Eye (tissue), 1 donor: ENCODE data around the gene TMPRSS12.
A peak's percentile ranks its signal among the peaks of the same experiment; 100 is the strongest.
"Not testable (repeated sequence)": the region's sequence is repeated elsewhere in the genome, so short reads cannot be mapped to it uniquely, and the experiment has no call there.

ENCODE experiments used
- DNase-seq: peaks from one replicate; pipeline ENCODE4 v3.0.0-alpha.2; 2015

The TMPRSS12 gene

DNA sequence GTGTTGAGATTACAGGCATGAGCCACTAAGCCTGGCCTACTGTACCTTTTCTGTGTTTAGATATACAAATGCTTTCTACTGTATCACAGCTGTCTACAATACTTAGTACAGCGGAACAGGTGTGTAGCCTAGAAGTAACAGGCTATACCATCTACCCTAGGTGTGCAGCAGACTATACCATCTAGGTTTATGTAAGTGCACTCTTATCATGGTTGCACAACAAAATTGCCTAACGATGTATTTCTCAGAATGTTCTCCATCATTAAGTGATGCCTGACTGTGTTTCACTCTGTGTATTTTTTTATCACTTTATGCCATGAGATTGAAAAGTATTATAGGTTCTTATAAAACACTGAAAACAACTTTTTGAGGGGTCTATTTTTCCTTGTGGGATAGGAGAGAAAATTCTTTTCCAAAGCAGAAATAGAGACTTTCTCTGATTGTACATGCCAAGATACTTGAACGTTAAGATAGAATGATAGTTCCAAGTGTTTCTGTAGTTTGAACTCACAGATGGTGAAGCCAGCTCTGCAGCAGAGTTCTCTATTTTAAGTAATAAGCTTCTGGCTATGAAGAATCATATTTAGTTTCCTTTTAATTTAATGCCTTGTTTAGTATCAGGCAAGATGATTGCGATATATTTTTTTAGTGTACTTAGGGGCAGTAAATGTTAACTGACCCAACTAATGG is 17.0 kb downstream of the TMPRSS12 start:
- no peak for DNase-seq

DNA sequence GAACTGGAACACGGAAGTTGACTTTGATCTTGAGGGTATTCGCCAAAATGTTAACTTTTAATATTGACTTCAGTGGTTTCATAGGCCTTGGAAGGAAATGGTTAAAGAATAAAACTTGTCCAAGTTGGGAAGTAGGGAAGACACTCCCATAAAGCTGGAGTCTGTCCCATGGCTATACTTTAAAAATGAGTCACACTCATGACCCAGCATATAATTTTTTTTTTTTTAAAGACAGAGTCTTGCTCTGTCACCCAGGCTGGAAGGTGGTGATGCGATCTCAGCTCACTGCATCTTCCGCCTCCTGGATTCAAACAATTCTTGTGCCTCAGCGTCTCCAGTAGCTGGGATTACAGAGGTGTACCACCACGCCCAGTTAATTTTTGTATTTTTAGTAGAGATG is 19.6 kb downstream of the TMPRSS12 start:
- no peak for DNase-seq

DNA sequence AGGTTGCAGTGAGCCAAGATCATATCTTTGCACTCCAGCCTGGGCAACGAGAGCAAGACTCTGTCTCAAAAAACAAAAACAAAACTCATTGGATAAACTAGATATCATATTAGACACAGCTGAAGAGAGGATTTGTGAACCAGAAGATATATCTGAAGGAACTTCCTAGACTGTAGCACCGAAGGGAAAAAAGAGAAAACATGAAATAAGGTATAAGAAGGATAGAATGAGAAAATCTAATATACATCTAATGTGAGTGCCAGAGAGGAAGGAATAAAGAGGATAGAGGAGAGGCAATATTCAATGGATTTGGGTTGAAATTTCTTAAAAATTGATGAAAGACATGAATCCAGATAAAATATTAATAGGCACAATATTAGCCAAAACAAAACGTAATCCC is 22.5 kb downstream of the TMPRSS12 start:
- DNase-seq, result no peak

DNA sequence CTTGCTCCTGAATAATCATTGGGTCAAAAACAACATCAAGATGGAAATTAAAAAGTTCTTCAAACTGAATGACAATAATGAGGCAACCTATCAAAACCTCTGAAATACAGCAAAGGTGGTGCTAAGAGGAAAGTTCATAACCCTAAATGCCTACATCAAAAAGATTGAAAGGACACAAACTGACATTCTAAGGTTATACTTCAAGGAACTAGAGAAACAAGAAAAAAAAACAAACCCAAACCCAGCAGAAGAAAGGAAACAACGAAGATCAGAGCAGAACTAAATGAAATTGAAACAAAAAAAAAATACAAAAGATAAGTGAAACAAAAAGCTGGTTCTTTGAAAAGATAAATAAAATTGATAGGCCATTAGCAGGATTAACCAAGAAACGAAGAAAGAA is 26.2 kb downstream of the TMPRSS12 start:
- DNase-seq, result not testable (repeated sequence)

DNA sequence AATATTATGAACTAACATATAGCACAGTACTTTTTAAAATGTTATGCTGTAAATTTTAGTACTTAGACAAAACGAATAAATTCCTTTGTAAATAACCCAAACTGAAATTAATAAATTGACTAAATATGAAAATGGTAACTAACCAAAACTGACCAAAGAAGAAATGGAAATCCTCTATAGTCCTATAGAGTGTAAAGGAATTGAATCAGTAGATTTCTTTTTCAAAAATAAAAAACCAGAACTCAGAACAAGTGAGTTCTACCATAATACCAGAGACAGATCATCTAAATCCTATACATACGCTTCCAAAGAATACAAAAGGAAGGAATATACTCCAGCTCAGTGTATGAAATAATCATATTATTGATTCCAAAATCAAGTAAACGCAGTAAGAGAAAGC is 39.8 kb downstream of the TMPRSS12 start:
- DNase-seq, result peak; percentile 41

DNA sequence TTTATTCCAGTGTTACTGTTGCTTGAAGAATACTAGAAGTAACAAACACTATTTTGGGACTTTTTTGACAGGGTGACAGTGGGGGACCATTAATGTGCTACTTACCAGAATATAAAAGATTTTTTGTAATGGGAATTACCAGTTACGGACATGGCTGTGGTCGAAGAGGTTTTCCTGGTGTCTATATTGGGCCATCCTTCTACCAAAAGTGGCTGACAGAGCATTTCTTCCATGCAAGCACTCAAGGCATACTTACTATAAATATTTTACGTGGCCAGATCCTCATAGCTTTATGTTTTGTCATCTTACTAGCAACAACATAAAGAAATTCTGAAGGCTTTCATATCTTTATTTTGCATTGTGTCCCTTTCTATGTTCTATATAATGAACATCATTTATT is 44.5 kb downstream of the TMPRSS12 start:
- DNase-seq, result no peak

DNA sequence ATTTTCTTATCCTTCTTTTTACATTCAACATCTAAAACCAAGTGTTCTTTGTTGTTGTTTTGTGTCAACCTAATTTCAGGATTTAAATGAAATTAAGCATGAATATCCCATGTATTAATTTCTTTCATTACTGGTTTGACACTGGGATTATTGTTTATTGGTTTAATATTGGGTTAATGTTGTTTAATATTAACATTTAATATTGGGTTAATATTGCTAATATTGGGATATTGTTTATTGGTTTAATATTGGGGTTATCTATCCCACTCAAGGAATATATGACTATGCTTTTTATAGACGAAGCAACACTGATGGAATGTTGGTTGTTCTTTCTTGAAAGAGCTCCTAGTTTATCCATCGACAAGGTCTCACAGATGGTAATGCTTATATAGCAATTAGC is 45.9 kb downstream of the TMPRSS12 start:
- no peak for DNase-seq

DNA sequence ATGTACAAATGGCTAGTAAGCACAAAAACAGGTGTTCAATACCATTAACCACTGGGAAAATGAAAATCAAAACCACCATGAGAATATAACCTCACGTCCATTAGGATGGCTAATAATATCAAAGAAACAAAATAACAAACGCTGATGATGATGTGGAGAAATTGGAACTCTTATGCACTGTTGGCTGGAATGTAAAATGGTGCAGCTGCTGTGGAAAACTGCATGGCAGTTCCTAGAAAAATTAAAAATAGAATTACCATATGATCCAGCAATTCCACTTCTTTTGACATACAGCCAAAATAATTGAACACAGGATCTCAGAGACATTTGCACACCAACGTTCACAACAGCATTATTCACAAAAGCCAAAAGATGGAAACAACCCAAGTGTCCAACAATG is 51.5 kb downstream of the TMPRSS12 start:
- no peak for DNase-seq

DNA sequence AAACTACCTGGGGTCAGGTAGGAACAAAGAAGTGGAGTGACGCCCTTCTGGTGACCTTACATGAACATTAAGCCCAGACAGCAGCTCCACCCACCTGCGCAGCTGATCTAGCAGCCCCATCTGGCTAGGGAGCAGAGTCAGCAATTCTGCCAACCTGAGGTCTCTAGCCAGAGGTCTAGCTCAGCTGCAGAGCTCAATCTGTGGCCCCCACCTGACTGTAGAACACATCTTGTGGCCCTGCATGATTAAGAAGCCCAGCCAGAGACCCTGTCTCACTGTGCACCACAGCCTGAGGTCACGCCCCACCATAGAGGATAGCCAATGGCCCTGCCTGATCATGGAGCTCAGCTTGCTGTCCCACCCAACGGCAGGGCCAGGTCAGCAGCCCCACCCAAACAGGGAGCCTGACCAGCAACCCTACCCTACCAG is 59.0 kb downstream of the TMPRSS12 start:
- no peak for DNase-seq

DNA sequence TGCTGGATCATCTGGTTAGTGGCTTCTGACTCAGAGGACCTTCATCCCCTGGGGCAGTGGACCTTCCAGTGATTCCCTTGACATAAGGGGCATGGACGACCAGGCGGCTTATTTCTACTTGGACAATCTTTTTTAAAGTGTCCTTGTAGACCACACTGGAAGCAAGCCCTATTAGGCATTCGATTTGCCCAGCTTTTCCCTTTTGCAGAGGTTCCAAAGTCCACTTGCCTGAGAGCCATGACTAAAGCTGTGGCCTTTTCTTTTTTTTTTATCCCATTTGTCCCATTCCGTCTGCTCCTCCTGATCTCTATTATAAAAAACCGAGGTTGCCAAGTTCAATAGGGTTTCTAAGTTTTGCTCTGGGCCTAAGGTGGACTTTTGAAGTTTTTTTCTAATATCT is 65.8 kb downstream of the TMPRSS12 start:
- not testable (repeated sequence) for DNase-seq

DNA sequence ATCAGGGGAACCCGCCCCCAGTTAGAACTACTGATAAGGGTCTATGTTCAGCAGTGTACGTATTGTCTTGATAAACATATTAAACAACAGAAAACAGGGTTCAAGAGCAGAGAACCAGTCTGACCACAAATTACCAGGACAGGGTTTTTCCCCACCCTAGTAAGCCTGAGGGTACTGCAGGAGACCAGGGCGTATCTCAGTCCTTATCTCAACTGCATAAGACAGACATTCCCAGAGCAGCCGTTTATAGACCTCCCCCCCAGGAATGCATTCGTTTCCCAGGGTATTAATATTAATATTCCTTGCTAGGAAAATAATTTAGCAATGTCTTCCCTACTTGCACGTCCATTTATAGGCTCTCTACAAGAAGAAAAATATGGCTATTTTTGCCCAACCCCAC is 69.6 kb downstream of the TMPRSS12 start:
- not testable (repeated sequence) for DNase-seq

DNA sequence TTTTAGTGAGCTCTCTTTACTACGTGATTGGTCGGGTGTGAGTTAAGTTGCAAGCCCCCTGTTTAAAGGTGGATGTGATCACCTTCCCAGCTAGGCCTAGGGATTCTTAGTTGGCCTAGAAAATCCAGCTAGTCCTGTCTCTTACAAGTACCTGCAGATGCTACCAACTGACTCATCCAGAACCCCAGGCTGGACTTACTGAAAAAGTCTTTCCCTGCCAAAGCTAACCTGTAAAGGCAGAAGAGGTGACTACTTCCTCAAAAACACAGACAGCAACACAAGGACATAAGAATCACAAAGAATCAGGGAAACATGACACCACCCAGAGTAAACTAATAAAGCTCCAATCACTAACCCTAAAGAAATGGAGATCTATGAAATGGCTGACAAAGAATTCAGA is 70.5 kb downstream of the TMPRSS12 start:
- no peak for DNase-seq

DNA sequence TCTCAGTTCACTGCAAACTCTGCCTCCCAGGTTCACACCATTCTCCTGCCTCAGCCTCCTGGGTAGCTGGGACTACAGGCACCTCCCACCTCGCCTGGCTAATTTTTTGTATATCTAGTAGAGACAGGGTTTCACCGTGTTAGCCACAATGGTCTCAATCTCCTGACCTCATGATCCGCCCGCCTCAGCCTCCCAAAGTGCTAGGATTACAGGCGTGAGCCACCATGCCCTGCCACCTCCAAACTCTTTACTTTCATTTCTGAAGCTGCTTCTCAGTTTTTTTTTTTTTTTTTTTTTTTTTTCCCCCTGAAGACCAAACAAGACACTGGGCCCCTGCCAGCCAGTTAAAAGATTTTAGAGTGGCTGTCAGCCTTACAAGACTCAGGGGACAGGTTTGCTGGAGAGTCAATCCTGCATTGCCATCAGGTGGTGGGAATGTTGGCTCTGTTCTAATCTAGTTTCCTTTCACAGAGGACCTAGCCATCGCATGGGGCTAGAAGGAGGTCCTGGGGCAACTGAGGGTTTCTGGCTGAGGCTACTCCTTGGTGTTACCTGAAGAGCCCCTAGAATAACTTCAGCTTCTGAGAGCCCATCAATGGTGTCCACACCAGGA is 72.3 kb downstream of the TMPRSS12 start:
- DNase-seq, result no peak

DNA sequence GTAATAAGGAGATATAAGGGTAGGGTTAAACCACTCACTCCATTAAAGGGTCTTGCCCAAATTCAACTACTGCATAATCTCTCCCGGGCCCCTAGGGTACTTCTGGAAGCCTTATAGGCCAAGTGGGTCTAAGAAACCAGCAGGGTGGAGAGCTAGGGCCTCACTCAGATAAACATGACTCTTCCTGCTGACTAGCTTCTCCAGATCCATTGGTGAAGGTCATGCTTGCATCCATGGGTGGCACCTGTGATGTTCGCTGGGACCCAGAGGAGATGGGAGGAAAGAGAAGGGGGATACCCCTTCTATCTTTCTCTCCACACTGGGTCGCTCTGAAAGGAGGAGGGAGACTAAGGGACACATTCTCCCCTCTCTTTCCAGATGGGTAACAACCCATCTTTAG is 73.6 kb downstream of the TMPRSS12 start:
- no peak for DNase-seq

DNA sequence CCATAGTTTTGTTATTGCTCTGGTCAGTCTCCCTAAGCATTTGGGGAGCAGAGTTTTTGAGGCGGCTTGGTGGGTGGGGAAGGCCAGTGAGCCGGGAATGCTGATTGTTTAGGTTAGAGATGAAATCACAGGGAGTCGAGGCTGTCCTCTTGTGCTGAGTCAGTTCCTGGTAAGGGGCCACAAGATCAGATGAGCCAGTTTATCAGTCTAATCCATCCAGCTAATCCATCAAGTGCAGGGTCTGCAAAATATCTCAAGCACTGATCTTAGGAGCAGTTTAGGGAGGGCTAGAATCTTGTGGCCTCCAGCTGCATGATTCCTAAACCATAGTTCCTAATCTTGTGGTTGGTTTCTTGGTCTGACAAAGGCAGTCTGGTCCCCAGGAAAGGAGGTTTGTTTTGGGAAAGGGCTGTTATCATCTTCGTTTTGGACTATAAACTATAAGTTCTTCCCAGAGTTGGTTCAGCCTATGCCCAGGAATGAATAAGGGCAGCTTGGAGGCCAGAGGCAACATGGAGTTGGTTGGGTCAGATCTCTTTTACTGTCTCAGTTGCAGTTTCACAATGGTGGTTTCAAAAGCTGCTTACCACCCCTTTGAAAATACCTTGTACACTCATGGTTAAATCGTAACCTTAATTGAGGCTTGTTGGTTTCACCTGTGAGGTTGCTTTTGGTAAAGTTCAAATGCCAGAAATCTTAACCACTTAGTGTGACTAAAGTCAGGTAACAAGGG is 76.0 kb downstream of the TMPRSS12 start:
- DNase-seq, result no peak

DNA sequence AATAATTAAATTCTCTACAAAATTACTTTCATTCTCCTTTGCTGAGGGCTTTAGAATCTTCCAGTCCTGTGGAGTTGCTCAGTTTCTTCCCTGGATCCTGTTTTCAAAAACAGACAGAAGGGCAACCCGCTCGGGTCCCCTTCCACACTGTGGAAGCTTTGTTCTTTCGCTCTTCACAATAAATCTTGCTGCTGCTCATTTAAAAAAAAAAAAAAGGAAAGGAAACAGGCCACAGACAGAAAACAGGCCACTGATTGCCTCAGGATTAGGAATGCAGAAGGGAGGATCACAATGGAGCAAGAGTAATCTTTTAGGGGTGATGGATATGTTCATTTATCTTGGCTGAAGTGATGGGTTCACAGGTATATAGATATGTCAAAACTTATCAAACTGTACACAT is 80.1 kb downstream of the TMPRSS12 start:
- DNase-seq, result peak; percentile 30

DNA sequence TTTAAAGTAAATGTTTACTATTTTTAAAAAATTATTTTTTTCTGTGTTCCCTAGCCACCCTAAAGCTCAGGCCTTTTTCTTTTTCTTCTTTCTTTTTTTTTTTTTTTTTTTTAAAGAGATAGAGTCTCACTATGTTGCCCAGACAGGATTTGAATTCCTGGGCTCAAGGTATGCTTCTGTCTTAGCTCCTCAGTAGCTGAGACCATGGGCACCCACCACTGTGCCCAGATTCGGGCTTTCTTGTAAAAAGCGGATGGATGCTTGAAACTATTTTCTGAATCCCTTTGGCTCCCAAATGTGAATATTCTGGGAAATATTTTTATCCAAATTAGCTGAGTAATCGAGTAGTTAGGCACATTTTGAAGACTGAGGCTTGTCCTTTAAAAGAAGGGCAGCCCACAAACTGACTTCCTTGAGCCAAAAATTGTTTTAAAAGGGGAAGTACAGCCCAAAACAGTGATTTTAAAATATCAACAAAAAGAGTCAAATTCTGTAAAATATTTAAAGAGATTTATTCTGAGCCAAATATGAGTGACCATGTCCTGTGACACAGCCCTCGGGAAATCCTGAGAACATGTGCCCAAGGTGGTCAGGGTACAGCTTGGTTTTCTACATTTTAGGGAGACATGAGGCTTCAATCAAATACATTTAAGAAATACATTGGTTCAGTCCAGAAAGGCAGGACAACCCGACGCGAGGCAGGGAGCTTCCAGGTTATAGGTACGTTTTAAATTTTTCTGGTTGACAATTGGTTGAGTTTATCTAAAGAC is 80.8 kb downstream of the TMPRSS12 start:
- no peak for DNase-seq

DNA sequence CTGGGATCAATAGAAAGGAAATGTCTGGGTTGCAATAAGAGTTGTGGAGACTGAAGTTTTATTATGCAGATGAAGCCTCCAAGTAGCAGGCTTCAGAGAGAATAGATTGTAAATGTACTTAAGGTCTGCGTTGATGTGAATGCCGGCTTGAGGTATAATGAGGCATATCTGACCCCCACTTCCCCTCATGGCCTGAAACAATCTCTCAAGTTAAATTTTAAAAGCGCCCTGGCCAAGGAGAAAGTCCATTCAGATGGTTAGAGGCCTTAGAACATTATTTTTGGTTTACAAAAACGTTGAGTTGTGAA is 81.4 kb downstream of the TMPRSS12 start:
- DNase-seq, result no peak

DNA sequence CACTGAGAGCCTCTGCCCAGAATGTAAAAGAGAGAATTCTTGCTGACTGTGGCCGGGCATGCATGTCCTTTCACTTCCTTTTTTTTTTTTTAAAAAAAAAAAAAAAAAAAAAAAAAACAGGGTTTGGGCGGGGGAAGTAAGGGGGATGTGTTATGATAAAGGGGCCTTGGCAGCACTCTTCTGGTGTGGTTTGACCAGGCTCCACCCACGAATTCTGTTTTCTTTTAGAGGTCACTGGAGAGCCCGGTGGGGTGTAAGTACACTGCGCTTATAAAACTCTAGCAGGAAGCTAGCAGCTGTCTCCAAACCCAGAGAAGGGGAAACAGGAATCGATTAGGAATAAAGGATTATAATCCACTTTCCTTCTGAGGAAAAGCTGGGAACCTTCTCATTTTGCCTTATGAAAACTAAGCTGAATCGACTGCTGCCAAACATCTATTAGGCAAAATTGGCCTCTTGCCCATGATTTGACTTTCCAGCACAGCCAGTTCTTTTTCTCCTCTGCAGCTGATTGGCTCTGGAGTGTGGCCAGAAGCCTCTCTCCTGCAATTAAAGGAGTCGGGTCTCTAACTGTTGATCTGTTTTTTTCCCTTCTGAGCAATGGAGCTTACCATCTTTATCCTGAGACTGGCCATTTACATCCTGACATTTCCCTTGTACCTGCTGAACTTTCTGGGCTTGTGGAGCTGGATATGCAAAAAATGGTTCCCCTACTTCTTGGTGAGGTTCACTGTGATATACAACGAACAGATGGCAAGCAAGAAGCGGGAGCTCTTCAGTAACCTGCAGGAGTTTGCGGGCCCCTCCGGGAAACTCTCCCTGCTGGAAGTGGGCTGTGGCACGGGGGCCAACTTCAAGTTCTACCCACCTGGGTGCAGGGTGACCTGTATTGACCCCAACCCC is 82.0 kb downstream of the TMPRSS12 start:
- DNase-seq, result peak; percentile 92

DNA sequence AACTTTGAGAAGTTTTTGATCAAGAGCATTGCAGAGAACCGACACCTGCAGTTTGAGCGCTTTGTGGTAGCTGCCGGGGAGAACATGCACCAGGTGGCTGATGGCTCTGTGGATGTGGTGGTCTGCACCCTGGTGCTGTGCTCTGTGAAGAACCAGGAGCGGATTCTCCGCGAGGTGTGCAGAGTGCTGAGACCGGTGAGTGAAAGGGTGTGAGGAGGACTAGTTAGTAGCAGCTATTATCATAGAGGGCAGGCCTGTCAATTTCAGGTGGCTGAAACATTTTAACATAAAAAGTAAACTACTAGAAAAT is 82.6 kb downstream of the TMPRSS12 start:
- DNase-seq, result peak; percentile 24

DNA sequence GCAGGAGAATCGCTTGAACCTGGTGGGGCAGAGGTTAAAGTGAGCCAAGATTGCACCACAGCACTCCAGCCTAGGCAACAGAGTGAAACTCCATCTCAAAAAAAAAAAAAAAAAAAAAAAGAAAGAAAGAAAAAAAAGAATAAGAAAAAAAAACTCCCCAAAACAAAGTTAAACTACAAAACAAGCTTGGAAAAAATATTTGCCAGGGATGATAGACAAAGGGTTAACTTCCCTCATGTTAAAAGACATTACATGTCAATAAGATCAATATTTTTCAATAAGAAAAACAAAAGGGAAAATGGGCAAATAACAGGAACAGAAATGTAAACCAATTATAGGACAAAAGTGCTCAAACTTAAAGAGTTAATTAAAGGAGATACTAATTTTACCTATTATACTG is 83.2 kb downstream of the TMPRSS12 start:
- DNase-seq, result no peak

DNA sequence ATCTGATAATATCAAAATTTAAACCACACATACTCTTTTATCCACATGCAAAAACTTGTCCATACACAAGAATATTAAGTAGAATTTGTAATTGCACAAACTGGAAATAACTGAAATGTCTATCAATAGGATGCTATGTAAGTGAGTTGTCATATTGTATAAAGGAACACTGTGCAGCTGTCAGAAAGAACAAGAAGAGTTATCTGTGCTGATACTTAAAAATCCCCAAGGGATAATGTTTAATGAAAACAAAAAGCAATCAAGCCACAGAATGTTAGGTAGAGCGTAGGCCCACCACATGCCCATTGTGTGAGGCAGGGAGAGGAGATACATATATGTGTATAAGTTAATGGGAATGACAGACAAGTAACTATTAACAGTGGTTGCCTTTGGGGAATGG is 83.7 kb downstream of the TMPRSS12 start:
- peak; percentile 43 for DNase-seq

DNA sequence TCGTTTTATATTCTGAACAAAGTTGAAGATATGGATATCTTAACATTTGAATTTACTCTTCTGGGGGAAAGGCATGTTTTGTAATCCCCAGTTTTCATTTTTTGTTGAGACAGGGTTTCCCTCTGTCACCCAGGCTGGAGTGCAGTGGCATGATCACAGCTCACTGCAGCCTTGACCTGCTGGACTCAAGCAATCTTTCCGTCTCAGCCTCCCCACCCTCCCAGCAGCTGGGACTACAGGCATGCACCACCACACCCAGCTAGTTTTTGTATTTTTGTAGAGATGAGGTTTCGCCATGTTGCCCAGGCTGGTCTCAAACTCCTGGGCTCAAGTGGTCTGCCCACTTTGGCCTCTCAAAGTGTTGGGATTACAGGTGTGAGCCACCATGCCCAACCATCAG is 84.2 kb downstream of the TMPRSS12 start:
- DNase-seq, result not testable (repeated sequence)
